Hematopoietic multipotent progenitor cell (in vitro differentiated cells): ENCODE data around the gene C1orf105. TPM values are rescaled to one million over a fixed set of nuclear protein-coding genes. Genes with fewer than 3 reads are reported as not detected.
A peak's percentile ranks its signal among the peaks of the same experiment; 100 is the strongest.
"Not testable (repeated sequence)": the region's sequence is repeated elsewhere in the genome, so short reads cannot be mapped to it uniquely, and the experiment has no call there.

Experiments
- DNase-seq, 3 donors: peaks; one replicate each; pipeline ENCODE4 v3.0.0-alpha.2; 2011 to 2015; ENCODE audit warnings: low read depth in 2 of 3, low spot score in 2 of 3
- total RNA-seq: library from RNA; depleted of rRNA; stranded (reverse); fragments of >200 nt; gene quantifications from one replicate; pipeline ENCODE4 v1.2.3, GENCODE V29; 2012

C1orf105 gene
- not detected for total RNA-seq

- no peak for DNase-seq
These were observed at the start of gene C1orf105 for GRCh38 chr1:172420385-172420784. TSS of gene C1orf105 (plus strand) at chr1:172420685. CDS start at chr1:172420886, 201 bp downstream.

GRCh38 chr1:172371646-172372045 lies 48.8 kb upstream of the C1orf105 start:
- not testable (repeated sequence) for DNase-seq

GRCh38 chr1:172373864-172374263 lies 46.6 kb upstream of the C1orf105 start:
- DNase-seq, result no peak

GRCh38 chr1:172375211-172375631 lies 45.3 kb upstream of the C1orf105 start:
- DNase-seq, result no peak

GRCh38 chr1:172376431-172376830 lies 44.1 kb upstream of the C1orf105 start:
- DNase-seq, result no peak

- no peak for DNase-seq
These were observed 42.9 kb upstream of the C1orf105 start for GRCh38 chr1:172377565-172377964.

- no peak for DNase-seq
These were observed 42.2 kb upstream of the C1orf105 start for GRCh38 chr1:172378109-172378760.

GRCh38 chr1:172380441-172381244 lies 39.8 kb upstream of the C1orf105 start:
- peak in 2 of 3 donors; percentile 27 to 60 for DNase-seq

- no peak for DNase-seq
These were observed 38.5 kb upstream of the C1orf105 start for GRCh38 chr1:172381946-172382345.

- DNase-seq, result no peak
These were observed 38.1 kb upstream of the C1orf105 start for GRCh38 chr1:172382406-172382805.

- DNase-seq, result no peak
These were observed 37.5 kb upstream of the C1orf105 start for GRCh38 chr1:172382990-172383389.

- DNase-seq, result no peak
These were observed 36.9 kb upstream of the C1orf105 start for GRCh38 chr1:172383536-172383935.

- DNase-seq, result no peak
These were observed 35.8 kb upstream of the C1orf105 start for GRCh38 chr1:172384656-172385055.

- no peak for DNase-seq
These were observed 34.4 kb upstream of the C1orf105 start for GRCh38 chr1:172386046-172386445.

GRCh38 chr1:172388490-172388889 lies 32.0 kb upstream of the C1orf105 start:
- no peak for DNase-seq

- no peak for DNase-seq
These were observed 30.2 kb upstream of the C1orf105 start for GRCh38 chr1:172390301-172390682.

- no peak for DNase-seq
These were observed 29.6 kb upstream of the C1orf105 start for GRCh38 chr1:172390683-172391551.

- no peak for DNase-seq
These were observed 28.5 kb upstream of the C1orf105 start for GRCh38 chr1:172391976-172392375.

GRCh38 chr1:172393354-172393753 lies 27.1 kb upstream of the C1orf105 start:
- DNase-seq, result peak in 1 of 3 donors; percentile 53

- peak in 2 of 3 donors; percentile 47 to 81 for DNase-seq
These were observed 26.2 kb upstream of the C1orf105 start for GRCh38 chr1:172394141-172394751.

- DNase-seq, result no peak
These were observed 25.7 kb upstream of the C1orf105 start for GRCh38 chr1:172394811-172395210.
